Activated CD4-positive, alpha-beta T cell treated with anti-CD3 and anti-CD28 coated beads, Interleukin-2, amount 50 U/mL, for 48 hours (primary cell): Measurements from ENCODE around the gene NUP35.

Experiments
- DNase-seq, 2 experiments: peaks; one replicate each; pipeline ENCODE4 v3.0.0-alpha.2; 2020

Gene NUP35, protein sequence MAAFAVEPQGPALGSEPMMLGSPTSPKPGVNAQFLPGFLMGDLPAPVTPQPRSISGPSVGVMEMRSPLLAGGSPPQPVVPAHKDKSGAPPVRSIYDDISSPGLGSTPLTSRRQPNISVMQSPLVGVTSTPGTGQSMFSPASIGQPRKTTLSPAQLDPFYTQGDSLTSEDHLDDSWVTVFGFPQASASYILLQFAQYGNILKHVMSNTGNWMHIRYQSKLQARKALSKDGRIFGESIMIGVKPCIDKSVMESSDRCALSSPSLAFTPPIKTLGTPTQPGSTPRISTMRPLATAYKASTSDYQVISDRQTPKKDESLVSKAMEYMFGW

DNA sequence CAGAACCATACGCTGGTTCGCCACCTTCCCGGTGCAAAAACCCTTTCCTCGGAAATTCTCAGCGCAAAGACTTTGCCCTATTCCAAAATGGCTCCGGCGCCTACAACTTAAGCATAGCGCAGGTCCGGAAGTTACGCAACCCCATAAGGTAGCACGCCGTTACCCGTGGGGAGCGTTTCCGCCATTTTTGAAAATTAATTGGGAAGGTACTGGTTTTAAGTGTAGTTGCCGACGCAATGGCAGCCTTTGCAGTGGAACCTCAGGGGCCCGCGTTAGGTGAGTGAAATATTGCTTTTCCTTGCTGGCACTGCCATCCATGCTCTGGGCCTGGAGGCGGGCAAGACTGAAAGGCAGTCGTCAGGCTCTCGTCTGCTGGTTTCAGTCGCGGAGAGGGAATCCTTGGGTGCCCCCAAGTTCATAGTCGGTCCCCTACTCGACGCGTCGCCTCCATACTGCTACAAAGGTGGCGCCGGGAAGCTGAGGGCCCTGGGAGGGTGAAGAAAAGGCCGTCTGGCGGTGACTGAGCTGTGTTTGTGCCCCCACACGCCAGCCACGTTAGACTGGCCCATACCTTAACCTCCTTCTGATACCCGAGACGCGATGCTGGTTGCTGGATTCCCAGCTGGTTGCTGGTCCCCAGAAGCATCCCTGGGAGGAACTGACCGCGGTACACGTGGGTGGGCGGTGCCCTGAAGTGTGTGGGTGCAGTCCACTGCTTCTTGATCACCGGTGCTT, at the start of gene NUP35:
Gene NUP35, plus strand, starts transcription at position 222 of the 735 bp plus-strand sequence. Its CDS starts 15 bp downstream, at position 237.
- peak; percentile 87 to 90 for DNase-seq

DNA sequence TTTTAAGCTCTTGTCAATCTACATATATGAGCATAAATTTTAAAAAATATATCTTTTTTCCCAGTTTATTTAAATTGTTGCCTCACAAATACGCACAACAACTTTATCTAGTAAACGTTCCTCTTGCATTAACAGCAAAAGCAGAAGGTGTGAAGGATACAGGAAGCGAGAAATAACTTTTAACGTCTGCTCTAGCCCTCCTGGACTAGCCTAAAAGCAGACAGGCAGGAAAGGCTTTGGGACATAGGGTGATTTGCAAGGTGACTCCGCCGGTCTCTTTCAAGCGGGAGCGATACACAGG, 46.1 kb upstream of the NUP35 start:
- no peak for DNase-seq

DNA sequence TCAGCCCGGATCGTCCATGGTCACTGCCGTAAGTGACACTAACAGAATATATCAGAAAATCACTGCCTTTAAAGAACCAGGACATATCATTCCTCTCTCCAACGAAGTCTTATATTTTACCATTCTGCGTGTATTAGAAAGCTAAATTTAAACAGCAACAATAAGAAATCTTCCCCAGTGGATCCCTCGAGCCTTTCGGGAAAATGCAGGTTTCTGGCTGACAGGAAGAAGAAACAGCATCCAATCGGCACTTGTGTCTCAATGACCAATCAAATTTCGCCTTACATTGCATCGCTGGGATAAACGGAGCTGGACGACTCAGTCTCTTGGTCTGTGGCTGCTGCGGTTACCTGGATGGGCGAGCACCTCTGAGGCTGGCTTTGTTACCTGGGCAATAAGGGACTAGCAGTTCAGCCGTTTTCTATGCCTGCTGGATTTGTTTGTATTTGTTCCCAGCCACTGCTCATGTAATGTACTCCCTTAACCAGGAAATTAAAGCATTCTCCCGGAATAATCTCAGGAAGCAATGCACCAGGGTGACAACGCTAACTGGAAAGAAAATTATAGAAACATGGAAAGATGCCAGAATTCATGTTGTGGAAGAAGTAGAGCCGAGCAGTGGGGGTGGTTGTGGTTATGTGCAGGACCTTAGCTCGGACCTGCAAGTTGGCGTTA, 45.6 kb upstream of the NUP35 start, which contains the start of gene DUSP19:
Gene DUSP19, plus strand, starts transcription at position 284 of the 675 bp plus-strand sequence. Its CDS starts 187 bp downstream, at position 471.
- DNase-seq: peak; percentile 91 to 94

DNA sequence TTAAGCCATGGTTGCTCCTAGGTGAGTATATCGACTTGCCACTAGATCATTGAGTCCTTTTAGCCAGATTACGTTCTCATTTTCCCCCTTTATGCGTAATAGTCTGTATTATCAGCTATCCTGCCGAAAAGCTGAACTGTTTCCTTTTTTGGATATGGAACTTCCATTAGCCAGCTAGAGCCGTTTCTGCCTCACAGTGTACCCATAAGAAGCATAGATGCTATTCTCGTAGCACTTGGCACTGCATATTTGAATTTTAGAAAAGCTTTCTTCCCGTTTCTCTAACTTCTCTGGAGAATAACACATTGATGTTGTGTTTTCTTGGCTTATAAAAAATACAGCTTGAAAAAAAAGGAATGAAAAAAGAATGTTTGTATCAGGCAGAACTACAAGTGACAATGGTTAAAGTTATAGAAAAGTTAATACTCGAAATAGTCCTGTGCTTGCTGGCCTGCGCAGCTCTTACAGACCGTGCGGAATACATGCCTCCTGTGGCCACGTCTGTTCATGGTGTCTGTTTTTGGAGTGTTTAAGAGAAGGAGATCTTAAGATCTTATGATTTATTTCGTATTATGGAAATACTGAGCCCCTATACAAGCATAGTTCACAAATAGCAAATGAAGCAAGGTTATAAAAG, 45.0 kb upstream of the NUP35 start:
- DNase-seq: no peak

DNA sequence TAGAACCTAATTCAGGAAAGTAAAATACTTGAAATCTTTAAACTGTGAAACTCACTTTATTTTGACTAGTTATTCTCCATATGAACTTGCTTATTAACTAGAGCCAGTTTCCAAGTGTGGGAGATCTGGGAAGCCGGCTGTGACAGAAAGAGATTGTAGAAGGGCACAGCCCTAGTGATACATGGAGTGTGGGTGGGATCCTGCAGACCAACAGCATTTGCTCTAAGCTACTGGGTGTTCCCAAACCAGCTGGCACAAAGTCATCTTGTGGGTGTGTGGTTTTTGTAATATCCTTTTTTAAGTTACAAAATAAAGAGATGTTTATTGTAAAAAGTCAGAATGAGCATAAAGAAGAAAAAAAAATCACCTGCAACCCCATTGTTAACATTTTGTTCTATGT, 42.3 kb upstream of the NUP35 start:
- DNase-seq: no peak

DNA sequence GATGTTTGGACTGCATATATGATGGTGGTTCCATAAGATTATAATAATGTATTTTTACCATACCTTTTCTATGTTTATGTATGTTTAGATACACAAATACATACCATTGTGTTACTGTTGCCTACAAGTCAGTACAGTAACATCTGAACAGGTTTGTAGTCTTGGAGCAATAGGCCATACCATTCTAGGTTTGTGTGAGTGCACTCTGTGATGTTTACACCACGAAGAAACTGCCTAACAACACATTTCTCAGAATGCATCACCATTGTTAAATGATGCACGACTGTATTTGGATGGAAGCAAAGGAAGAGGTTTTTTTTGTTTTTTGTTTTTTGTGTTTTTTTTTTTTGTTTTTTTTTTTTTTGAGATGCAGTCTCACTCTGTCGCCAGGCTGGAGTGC, 36.2 kb upstream of the NUP35 start:
- DNase-seq: no peak

DNA sequence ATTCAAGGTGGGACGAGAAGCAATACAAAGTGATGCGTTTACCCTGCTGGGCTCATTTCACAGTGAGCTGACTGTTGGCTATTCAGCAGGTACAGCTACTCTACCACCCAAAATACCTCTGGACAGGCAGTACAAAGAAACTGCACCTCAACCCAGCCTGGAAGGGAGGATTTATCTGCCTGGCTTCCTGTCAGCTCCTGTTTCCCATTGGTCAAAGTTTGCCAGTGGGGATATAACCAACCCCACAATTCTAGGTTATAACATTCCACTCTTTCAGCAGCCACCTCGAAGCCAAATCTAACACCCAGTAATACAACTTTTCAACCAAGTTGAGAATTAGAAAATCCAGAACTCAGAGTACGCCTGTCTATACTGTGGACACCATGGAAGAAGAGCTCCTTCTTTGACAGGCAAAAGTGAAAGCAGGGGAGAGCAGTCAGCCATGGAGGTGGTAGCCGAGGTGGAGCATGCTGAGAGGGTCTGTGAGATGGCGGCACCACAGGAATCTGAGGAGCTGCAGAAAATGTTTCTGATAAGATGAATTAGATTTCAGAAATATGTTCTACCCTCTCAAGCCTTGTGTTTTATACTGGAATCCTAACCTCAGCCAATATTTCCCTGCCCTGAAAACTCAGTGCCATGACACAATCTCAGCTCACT, 34.9 kb upstream of the NUP35 start:
- DNase-seq: no peak

DNA sequence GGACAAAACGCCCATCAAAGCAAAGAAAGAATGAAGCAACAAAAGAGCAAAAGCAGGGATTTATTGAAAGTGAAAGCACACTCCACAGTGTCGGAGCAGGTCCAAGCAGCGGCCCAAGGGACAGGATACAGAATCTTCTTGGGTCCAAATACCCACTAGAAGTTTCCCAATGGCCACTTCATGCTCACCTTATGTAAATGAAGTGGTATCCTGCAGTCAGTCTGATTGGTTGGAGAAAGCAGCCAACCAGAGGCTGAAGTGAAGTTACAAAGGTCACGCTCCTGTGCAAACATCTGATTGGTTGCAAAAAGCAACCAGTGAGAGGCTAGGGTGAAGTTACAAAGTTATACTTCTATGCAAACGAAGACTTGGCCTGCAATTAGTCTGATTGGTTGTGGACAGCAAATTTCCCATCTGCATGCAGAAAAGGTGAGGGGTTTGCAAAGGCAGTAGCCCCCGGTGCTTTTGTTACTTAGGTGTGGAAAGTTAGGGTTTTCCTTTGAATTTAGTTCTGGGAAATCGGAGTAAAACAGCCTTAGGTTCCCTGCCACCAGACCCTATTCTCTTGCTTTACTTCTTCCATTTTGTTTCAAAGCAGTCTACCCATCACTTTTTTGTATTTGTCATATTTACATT, 32.8 kb upstream of the NUP35 start:
- no peak for DNase-seq

DNA sequence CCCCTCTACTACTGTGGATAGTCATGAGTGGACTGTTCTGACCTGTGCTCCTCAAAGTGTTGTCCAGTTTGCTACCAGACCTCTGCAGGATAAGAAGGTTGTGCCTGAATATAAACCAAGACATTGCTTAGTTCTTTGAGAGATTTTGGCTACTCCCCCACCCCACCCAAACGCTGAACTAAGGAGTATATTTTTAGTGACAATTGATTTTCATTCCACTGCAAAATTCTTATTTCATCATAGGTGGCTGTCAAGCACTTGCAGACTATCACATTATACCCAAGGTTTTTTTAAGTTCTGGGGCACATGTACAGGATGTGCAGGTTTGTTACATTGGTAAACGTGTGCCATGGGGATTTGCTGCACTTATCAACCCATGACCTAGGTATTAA, 32.3 kb upstream of the NUP35 start:
- DNase-seq: no peak

DNA sequence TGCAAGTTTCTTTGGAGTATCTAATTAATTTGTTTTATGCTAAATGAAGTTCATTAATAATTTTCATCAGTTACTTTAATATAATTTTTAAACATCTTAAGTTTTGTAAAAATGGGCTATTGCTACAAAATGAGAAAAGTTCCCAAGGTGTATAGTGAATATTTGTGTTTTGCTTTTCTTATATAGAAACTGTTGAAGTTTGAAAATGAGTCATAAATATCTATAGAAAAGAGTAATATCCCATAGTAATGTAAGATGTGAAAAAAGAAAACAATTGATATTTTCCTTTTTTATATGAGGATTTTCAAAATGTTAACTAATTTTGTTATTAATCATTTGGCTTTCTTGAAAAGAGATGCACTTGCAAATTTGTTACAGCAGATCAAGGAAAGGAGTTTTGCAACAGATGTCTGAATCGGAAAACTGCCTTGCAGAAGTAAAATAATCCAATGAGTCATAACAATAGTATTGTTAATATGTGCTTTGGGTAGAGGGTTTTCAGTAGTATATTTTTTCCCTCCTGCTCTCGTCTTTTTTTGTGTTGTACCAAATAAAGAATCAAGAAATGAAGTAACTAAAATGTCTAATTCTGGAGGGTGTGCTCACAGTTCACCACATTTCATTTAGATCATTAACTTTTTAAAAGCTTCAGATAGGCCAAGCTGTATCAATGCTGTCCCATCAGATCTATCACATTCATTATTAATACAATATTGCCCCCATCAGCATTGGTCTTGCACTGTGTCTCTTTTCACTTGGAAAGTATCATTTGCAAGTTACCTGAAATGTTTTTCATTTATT, 30.2 kb upstream of the NUP35 start:
- no peak for DNase-seq

DNA sequence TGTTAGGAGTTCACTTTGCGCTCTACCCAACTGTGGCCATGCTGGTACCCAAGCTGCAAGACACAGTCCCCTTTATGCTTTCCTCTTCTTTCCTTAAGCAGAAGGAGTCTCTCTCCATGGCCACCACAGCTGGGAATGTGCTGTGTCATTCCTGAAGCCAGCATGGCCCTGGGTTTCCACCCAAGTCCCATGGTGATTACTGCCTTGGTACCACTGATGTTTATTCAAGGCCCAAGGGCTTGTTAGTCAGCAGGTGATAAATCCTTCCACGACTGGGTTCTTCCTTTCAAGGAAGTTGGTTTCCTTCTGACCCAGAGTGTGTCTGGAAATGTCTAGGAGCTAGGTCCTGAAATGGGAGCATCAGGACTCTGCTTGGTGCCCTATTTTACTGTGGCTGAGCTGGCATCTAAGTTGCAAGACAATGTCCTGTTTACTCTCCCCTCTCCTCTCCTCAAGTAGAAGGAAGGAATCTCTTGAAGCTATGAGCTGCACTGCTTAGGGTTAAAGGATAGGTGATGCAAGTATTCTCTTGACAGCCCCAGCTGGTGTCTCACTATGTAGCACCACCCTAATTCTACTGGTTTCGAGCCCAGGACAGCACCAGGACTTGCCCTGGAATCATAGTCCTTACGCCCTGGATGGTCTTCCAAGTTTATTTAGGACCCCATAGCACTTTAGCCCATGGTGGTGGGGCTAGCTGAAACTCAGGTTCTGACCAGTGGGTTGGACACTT, 18.7 kb upstream of the NUP35 start:
- DNase-seq: no peak

DNA sequence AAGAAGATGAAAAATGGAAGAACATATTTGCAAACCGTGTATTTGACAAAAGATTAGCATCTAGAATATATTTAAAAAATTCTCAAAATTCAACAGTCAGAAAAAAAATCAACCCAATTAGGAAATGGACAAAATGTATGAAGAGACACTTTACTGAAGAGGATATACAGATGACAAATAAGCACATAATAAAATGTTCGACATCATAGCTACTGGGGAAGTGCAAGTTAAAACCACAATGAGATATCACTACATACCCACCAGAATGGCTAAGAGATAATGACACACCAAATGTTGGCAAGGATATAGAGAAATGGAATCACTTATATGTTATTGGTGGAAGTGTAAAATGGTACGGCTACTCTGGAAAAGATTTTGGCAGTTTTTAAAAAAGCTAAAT, 11.7 kb upstream of the NUP35 start:
- DNase-seq: no peak

DNA sequence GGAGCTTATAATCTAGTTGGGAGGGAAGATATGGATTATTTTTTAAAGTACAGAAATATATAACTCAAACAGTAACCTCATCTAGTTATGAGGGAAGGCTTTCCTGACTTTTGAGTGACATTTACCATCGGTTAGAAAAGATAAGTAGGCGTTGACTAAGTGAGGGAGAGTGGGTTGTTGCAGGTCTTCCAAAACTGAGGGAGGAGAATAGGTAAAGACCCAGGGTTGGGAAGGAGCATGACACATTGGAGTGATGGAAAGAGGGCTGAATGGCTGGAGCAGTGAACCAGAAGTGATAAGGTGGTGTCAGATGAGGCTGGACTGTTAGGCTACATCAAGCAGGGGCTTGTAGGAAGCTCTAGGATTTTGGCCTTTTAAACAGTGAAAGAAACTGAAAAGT, 10.6 kb upstream of the NUP35 start:
- DNase-seq: no peak

DNA sequence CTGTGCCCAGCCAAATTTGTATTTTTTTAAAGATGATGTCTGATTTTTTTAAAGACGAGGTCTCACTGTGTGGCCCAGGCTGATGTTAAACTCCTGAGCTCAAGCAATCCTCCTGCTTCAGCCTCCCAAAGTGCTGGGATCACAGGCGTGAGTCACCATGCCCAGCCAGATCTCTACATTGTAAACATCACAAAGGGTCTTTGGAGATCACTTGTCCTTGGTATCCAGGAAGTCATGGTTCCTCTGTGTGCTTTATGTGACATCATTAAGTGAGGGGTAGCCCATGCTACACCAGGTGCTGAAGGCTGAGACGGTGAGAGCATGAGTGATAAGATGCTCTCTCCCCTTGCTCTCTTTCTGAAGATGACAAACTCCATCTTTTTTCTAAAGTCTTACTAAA, 7.0 kb upstream of the NUP35 start:
- DNase-seq: no peak

DNA sequence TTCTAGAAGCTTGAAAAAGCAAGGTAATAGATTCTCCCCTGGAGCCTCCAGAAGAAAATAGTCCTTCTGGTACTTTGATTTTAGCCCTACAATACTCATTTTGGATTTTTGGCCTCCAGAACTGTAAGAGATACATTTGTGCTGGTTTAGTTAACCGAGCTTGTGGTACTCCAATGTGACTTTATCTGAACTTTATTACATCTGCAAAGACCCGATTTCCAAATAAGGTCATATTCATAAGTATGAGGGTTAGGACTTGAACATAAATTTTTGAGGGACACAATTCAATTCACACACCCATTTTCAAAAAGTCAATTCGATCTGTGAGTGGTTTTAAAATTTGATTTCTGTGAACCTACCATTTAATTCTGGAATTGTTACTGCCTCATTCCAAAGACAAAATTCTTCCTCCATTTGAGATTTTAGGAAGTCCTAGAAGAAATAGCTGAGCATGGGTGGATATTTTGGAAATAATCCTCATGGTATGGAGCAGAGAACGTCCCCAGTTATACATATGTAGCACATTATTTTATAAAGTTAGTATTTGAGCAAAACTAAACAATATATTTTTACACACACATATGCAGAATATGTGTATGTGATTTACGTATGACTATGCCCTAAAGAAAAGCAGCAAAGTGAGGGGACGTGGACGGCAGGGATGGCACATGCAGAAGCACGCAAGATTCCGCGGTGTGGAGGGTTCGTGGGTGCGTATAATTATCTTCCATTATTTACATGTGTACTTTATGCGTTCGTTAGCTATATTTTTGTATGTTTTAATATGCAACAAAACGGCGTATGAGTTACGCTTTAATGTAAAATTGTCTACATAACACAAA, 905 bp upstream of the NUP35 start:
- DNase-seq: peak in 1 of 2 experiments; percentile 11

DNA sequence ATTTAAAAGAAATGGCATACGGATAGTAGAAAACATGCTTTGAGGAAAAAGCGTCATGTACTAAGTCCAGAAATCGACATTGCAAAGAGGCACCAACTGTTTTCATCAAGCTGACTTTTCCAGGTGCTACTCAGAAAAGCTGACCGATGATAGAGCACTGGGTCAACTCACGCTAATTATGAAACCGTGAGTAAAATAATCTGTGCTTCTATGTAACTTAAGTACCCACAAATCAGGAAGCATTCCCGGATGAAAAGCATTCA, 353 bp upstream of the NUP35 start:
- no peak for DNase-seq

DNA sequence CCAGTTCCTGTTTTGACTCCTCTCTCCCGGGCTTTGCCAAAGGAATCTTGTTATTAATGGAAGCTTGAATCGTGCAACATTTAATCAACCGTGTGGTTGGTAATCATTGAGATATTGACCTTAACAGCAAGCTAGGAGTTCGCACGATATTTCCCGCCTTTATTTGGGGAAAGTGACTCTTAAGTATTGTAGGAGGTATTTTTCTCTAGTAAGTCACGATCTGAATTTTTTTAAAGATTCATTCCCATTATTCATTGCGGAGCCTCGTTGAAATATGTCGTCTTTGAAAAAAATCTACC, 663 bp downstream of the NUP35 start:
- DNase-seq: no peak

DNA sequence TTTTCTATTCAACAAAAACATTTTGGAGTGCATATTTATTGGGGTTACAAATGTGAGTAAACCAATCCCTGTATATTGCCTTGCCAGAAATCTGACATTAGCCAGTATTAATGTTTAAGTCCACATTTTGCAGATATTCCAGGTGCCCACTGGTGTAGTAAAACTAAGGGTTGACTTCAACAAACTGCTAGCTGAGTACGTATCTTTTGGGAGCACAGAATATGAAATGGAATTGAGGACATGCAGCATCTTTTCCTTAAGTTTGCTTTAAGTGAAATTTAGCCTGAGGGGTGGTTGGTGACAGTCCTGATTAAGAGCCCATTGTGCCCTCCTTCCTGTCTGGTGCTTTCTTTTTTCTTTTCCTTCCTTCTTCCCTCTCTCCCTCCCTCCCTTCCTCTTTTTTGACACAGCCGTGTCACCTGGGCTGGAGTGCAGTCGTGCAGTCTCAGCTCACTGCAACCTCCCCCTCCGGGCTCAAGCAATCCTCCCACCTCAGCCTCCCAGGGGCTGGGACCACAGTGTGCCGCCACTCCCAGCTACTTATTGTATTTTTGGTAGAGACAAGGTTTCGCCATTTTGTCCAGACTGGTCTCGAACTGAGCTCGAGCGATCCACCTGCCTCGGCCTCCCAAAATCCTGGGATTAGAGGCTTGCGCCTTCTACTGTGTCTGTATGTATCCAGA, 1.6 kb downstream of the NUP35 start:
- no peak for DNase-seq

DNA sequence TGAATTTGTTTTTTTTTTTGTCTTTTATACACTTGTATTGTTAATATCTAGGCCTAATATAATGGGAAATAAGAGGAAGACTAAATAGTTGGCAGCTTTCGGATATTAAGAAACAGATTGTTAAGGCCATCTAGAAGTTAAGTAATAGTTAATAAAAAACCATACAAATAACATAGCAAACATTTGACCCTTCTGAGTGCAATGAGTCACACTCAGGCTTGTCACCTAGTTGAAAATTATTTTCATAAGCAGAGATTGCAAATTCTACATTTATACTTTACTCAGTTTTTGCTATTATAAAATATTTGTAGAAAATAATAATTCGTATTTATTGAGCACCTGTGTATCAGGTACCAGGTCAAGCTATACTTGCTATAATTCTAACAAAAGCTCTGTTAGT, 2.4 kb downstream of the NUP35 start:
- DNase-seq: no peak

DNA sequence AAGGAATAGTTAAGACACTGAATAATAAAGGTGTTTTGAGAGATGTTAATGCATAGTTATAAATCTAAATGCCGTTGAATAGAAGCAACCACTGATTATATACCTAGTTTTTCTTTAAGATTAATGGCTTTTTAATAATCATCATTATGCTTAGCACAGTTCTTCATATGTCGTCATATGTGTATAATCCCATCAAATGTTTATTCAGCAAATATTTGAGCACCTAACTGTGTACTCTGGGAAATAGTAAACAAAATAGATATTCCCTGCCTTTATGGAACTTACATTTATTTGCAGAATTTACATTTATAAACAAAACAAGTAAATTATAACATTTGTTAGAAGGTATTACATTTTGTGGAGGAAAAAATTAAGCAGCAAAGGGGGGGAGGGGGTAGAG, 9.8 kb downstream of the NUP35 start:
- DNase-seq: no peak
